GM12878 (cell line): ENCODE measurements around the gene MRPL2. TPM values are rescaled to one million over a fixed set of nuclear protein-coding genes. Genes with fewer than 3 reads are reported as not detected.

Experiments used
- ATAC-seq: fragments of 200-7000 bp; cut with Tn5 transposase; 3 replicates; pipeline ENCODE4 v1.9.1; 2020; ENCODE audit warnings: mild to moderate bottlenecking, moderate library complexity
- BruUV-seq: library from RNA; stranded (reverse); fragments of 400-500 nt; replicated peaks from 2 replicates; lab custom pipeline; 2021; lab: Mats Ljungman, UMichigan
- CTCF ChIA-PET: fragments of 300-600 bp; sonication (Branson Sonifier 250); formaldehyde crosslinking; extraction: SDS; loops from one replicate; lab custom pipeline; 2021; ENCODE audit warnings: inconsistent platforms; lab: Yijun Ruan, JAX
- POLR2A ChIA-PET: fragments of 350-600 bp; formaldehyde crosslinking; extraction: SDS; loops from one replicate; lab custom pipeline; 2021; ENCODE audit warnings: inconsistent platforms; lab: Charles Lee
- RAD21 ChIA-PET: fragments of 300-600 bp; sonication (Branson Sonifier 250); formaldehyde crosslinking; loops from one replicate; lab custom pipeline; 2023; ENCODE audit warnings: antibody characterized with exemption; ENCODE audit not compliant: unreplicated experiment; lab: Charles Lee
- SMC1A ChIA-PET: fragments of 300-600 bp; sonication (Branson Sonifier 250); formaldehyde crosslinking; loops from one replicate; lab custom pipeline; 2023; ENCODE audit not compliant: unreplicated experiment, uncharacterized antibody; lab: Charles Lee
- DNase-seq: peaks from one replicate; pipeline ENCODE4 v3.0.0-alpha.2; 2011; ENCODE audit warnings: low read depth, low spot score
- FAIRE-seq: peaks from 3 replicates; lab custom pipeline; 2011; peaks lifted over from hg19 to GRCh38; lab: Jason Lieb, UNC
- H2AFZ ChIP-seq: 2 replicates; pipeline ENCODE4 v1.6.0; 2011; ENCODE audit warnings: low read depth, low read length, control low read depth; ENCODE audit not compliant: control insufficient read depth
- H3K27ac ChIP-seq: 2 replicates; pipeline ENCODE4 v1.5.1; 2011; ENCODE audit warnings: control low read depth; ENCODE audit not compliant: control insufficient read depth, insufficient read depth
- H3K27me3 ChIP-seq, 2 experiments: replicated peaks in 1 of 2; 2 replicates each; pipeline versions ENCODE4 v1.6.0 to v1.6.1; 2011; ENCODE audit warnings: low read length in 1 of 2; ENCODE audit not compliant: control insufficient read depth in 2 of 2, insufficient read depth in 2 of 2
- H3K36me3 ChIP-seq, 2 experiments: 2 replicates each; pipeline ENCODE4 v1.5.1; 2011; ENCODE audit warnings: low read length in 1 of 2; ENCODE audit not compliant: control insufficient read depth in 2 of 2, insufficient read depth in 2 of 2
- H3K4me1 ChIP-seq: 2 replicates; pipeline ENCODE4 v1.6.1; 2011; ENCODE audit warnings: mild to moderate bottlenecking, low read length, moderate library complexity, mixed read lengths; ENCODE audit not compliant: control insufficient read depth, insufficient read depth
- H3K4me2 ChIP-seq: 2 replicates; pipeline ENCODE4 v1.6.0; 2011; ENCODE audit warnings: control low read depth; ENCODE audit not compliant: control insufficient read depth, insufficient read depth
- H3K4me3 ChIP-seq: fragments of 200-600 bp; sonication (generic); 2 replicates; pipeline ENCODE4 v1.5.1; 2016
- H3K79me2 ChIP-seq: 2 replicates; pipeline ENCODE4 v1.6.0; 2011; ENCODE audit warnings: low read length; ENCODE audit not compliant: control insufficient read depth, insufficient read depth
- H3K9ac ChIP-seq: 2 replicates; pipeline ENCODE4 v1.8.0; 2011; ENCODE audit warnings: low read length, control low read depth, mixed read lengths; ENCODE audit not compliant: control insufficient read depth, insufficient read depth
- H3K9me3 ChIP-seq: replicated peaks from 3 replicates; pipeline ENCODE4 v1.5.1; 2011; ENCODE audit warnings: mild to moderate bottlenecking, low read length; ENCODE audit not compliant: control insufficient read depth, insufficient read depth
- H4K20me1 ChIP-seq: 2 replicates; pipeline ENCODE4 v1.6.0; 2011; ENCODE audit not compliant: control insufficient read depth, insufficient read depth
- ATF7 ChIP-seq: fragments of 450-650 bp; IDR thresholded peaks from 2 replicates; pipeline ENCODE4 v1.6.1; 2016; ENCODE audit warnings: low read depth, mild to moderate bottlenecking
- RAD21 ChIP-seq: IDR thresholded peaks from 2 replicates; pipeline ENCODE4 v1.6.1; 2011; ENCODE audit warnings: mild to moderate bottlenecking, low read depth, low read length, moderate library complexity; ENCODE audit not compliant: insufficient read depth
- TCF3 ChIP-seq: IDR thresholded peaks from 2 replicates; pipeline ENCODE4 v1.6.1; 2012; ENCODE audit warnings: low read depth, mild to moderate bottlenecking, low read length, borderline replicate concordance; ENCODE audit not compliant: insufficient read depth
- USF1 ChIP-seq: IDR thresholded peaks from 2 replicates; pipeline ENCODE4 v1.6.1; 2011; ENCODE audit warnings: borderline replicate concordance, low read depth, mild to moderate bottlenecking, moderate library complexity, mixed read lengths, low read length; ENCODE audit not compliant: insufficient read depth; ENCODE audit errors: extremely low read length
- ZNF207 ChIP-seq: fragments of 450-650 bp; IDR thresholded peaks from 2 replicates; pipeline ENCODE4 v1.6.1; 2014; ENCODE audit warnings: antibody characterized with exemption, mild to moderate bottlenecking, borderline replicate concordance
- WGBS: methylation state at CpG from one replicate; pipeline ENCODE4 v1.1.6; 2016; ENCODE audit warnings: low lambda C conversion rate; ENCODE audit not compliant: insufficient replicate concordance, insufficient coverage; ENCODE audit errors: missing lambda C conversion rate; 5-methylcytosine and 5-hydroxymethylcytosine counted together
- in situ Hi-C: fragments of 300-500 bp; cut with MboI; formaldehyde crosslinking; loops from 9 replicates; pipeline ENCODE4 v1.14.3; 2018; ENCODE audit warnings: mixed read lengths
- intact Hi-C: fragments of 100-400 bp; cut with micrococcal nuclease; formaldehyde crosslinking; loops from one replicate; pipeline ENCODE4 v1.14.2; 2022; ENCODE audit not compliant: unreplicated experiment
- polyA plus RNA-seq, 11 experiments: library from polyadenylated mRNA; depleted of rRNA in 4 of 11; unstranded in 6 of 11; stranded (reverse) in 5 of 11; fragments of >200 nt; fragmentation: Nextera tagmentation in 4 of 11; fragmentation: Illumina TruSeq in 1 of 11; extraction: Ambion mirVana in 4 of 11; extraction: Trizol in 1 of 11; gene quantifications; 1 replicate in 1 of 11; 2 replicates in 10 of 11; pipeline versions ENCODE4 v1.2.1 to v1.2.3, GENCODE V29; 2011 to 2016; ENCODE audit warnings: inconsistent platforms in 2 of 11, missing spikeins in 2 of 11, low read depth in 1 of 11
- total RNA-seq, 4 experiments: library from RNA; depleted of rRNA in 3 of 4; stranded (reverse); fragments of >200 nt in 3 of 4; fragmentation: Illumina TruSeq in 1 of 4; extraction: Trizol in 1 of 4; gene quantifications; 2 replicates each; pipeline versions ENCODE4 v1.2.1 to v1.2.3, GENCODE V29; 2013 to 2021
- TF ChIP-seq, protein P1 (sequence below), 3 experiments: IDR thresholded peaks in 2 of 3; conservative IDR thresholded peaks in 1 of 3; 2 replicates each; pipeline ENCODE4 v1.5.1; 2011; ENCODE audit warnings: low read depth in 3 of 3, low read length in 3 of 3, mild to moderate bottlenecking in 3 of 3, control low read depth in 2 of 3, moderate library complexity in 2 of 3, inconsistent platforms in 1 of 3, mixed read lengths in 1 of 3; ENCODE audit not compliant: control insufficient read depth in 2 of 3, insufficient read depth in 1 of 3; ENCODE audit errors: extremely low read depth in 1 of 3
- TF ChIP-seq, protein P2 (sequence below): fragments of 450-650 bp; formaldehyde crosslinking; IDR thresholded peaks from 2 replicates; pipeline ENCODE4 v1.5.0; 2022; ENCODE audit warnings: mild to moderate bottlenecking, missing genetic modification characterization

Gene MRPL2
- total and polyA plus RNA-seq, 10 of the 15 experiments (the other 5 are each of a cell fraction or from before 2014, with no cell fraction given) = 29.7 to 125 (median 50.2) TPM

GRCh38 chr6:43011207-43011606 is 48.0 kb downstream of the MRPL2 start:
- H3K4me1 ChIP-seq = peaks cover 7% of the 10 kb centered on the region
- no peak overlapping the region for H2AFZ ChIP-seq
- peaks cover 23% of the 10 kb centered on the region for H3K79me2 ChIP-seq
- in situ Hi-C loops = no loop called here
- H3K9ac ChIP-seq = no peak overlapping the region
- H3K9me3 ChIP-seq = no peaks in the 10 kb centered on the region
- BruUV-seq = no TSS peak
- RAD21 ChIA-PET = interaction anchor here (1.3 to 1.4 kb wide), 2 partner anchors 48 to 132 kb away, joined by 3 to 5 read pairs; partner anchors contain the start of genes KLC4 and MRPL2
- SMC1A ChIA-PET = interaction anchor here (1.1 kb wide), 1 partner anchor 25 kb away, joined by 4 read pairs; no protein-coding TSS in a partner anchor
- no peaks in the 10 kb centered on the region for H3K27me3 ChIP-seq
- CTCF ChIA-PET = interaction anchor here (0.5 to 4.1 kb wide), 5 partner anchors 48 to 153 kb away, joined by 3 to 26 read pairs (median 4); partner anchors contain the start of genes CNPY3, KLC4 and MRPL2
- 94% methylated on average over 6 of the region's 6 CpGs for WGBS
- no peak for FAIRE-seq
- no peaks in the 10 kb centered on the region for H4K20me1 ChIP-seq
- intact Hi-C loops = no loop called here
- H3K27ac ChIP-seq = no peak overlapping the region
- no peak for DNase-seq
- H3K4me2 ChIP-seq = no peak overlapping the region
- POLR2A ChIA-PET = interaction anchor here (1.0 kb wide), 1 partner anchor 28 kb away, joined by 3 read pairs; no protein-coding TSS in a partner anchor
- ATAC-seq = no peak
- peaks cover 26 to 29% of the 10 kb centered on the region in 2 experiments for H3K36me3 ChIP-seq
- no peak overlapping the region for H3K4me3 ChIP-seq
- no peak for TF ChIP-seq TCF3
- TF ChIP-seq USF1 = no peak

- ChIA-PET SMC1A (interaction anchor here (0.9 to 1.2 kb wide), 2 partner anchors 109 to 135 kb away, joined by 3 to 4 read pairs; no protein-coding TSS in a partner anchor), CTCF (interaction anchor here (0.8 to 4.1 kb wide), 6 partner anchors 13 to 134 kb away, joined by 3 to 26 read pairs (median 4); partner anchors contain the start of gene PPP2R5D), RAD21 (interaction anchor here (1.5 kb wide), 1 partner anchor 44 kb away, joined by 5 read pairs; no protein-coding TSS in a partner anchor), POLR2A (no interaction called here)
- Histone ChIP-seq H3K9me3 (no peaks in the 10 kb centered on the region), H3K9ac (no peak overlapping the region), H3K4me2 (no peak overlapping the region), H3K27ac (no peak overlapping the region), H3K27me3 (no peaks in the 10 kb centered on the region), H3K4me1 (peaks cover 5% of the 10 kb centered on the region), H3K79me2 (peaks cover 9% of the 10 kb centered on the region), H3K36me3 (peaks cover 26 to 29% of the 10 kb centered on the region in 2 experiments), H4K20me1 (no peaks in the 10 kb centered on the region), H2AFZ (no peak overlapping the region), H3K4me3 (no peak overlapping the region)
- intact Hi-C loops = loop anchor here (1.0 to 5.0 kb wide), 2 partner anchors 107 to 134 kb away; no protein-coding TSS in a partner anchor
- BruUV-seq = no TSS peak
- in situ Hi-C loops = no loop called here
- ATAC-seq (0 out of 3 replicates have a peak, but pooled peaks have one; percentile 10), FAIRE-seq (no peak), DNase-seq (no peak)
- 42% methylated on average over 6 of the region's 6 CpGs for WGBS
- TF ChIP-seq ATF7 (no peak), RAD21 (peak; percentile 51), ZNF207 (no peak)
- TF ChIP-seq, protein P1, sequence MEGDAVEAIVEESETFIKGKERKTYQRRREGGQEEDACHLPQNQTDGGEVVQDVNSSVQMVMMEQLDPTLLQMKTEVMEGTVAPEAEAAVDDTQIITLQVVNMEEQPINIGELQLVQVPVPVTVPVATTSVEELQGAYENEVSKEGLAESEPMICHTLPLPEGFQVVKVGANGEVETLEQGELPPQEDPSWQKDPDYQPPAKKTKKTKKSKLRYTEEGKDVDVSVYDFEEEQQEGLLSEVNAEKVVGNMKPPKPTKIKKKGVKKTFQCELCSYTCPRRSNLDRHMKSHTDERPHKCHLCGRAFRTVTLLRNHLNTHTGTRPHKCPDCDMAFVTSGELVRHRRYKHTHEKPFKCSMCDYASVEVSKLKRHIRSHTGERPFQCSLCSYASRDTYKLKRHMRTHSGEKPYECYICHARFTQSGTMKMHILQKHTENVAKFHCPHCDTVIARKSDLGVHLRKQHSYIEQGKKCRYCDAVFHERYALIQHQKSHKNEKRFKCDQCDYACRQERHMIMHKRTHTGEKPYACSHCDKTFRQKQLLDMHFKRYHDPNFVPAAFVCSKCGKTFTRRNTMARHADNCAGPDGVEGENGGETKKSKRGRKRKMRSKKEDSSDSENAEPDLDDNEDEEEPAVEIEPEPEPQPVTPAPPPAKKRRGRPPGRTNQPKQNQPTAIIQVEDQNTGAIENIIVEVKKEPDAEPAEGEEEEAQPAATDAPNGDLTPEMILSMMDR (IDR thresholded peaks at IDR 0.05 in 2 of 3, conservative IDR thresholded peaks at IDR 0.05 in 1 of 3; ENCODE audit: control insufficient read depth in 2 of 3, extremely low read depth in 1 of 3, insufficient read depth in 1 of 3, low read depth in 3 of 3, low read length in 3 of 3) = peak; percentile 47 to 62 (median 56); a peak in 5 of 6 replicates
- TF ChIP-seq, protein P2, sequence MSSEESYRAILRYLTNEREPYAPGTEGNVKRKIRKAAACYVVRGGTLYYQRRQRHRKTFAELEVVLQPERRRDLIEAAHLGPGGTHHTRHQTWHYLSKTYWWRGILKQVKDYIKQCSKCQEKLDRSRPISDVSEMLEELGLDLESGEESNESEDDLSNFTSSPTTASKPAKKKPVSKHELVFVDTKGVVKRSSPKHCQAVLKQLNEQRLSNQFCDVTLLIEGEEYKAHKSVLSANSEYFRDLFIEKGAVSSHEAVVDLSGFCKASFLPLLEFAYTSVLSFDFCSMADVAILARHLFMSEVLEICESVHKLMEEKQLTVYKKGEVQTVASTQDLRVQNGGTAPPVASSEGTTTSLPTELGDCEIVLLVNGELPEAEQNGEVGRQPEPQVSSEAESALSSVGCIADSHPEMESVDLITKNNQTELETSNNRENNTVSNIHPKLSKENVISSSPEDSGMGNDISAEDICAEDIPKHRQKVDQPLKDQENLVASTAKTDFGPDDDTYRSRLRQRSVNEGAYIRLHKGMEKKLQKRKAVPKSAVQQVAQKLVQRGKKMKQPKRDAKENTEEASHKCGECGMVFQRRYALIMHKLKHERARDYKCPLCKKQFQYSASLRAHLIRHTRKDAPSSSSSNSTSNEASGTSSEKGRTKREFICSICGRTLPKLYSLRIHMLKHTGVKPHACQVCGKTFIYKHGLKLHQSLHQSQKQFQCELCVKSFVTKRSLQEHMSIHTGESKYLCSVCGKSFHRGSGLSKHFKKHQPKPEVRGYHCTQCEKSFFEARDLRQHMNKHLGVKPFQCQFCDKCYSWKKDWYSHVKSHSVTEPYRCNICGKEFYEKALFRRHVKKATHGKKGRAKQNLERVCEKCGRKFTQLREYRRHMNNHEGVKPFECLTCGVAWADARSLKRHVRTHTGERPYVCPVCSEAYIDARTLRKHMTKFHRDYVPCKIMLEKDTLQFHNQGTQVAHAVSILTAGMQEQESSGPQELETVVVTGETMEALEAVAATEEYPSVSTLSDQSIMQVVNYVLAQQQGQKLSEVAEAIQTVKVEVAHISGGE (CRISPR knock-in tag) = no peak
Observed at GRCh38 chr6:43009124-43009523, 50.1 kb downstream of the MRPL2 start.
